ENCODE data around the gene DAZAP2.
"Not testable (repeated sequence)": the region's sequence is repeated elsewhere in the genome, so short reads cannot be mapped to it uniquely, and the experiment has no call there.

DAZAP2 gene

GRCh38 chr12:51247523-51248206 is 9.0 kb downstream of the DAZAP2 start:
- TF ChIP-seq GATA1 (IDR thresholded peaks at IDR 0.05; ENCODE audit: low read depth, low read length) (no peak), POLR2A (IDR thresholded peaks at IDR 0.05; ENCODE audit: low read length) (no peak)
- DNase-seq: no peak

DNA sequence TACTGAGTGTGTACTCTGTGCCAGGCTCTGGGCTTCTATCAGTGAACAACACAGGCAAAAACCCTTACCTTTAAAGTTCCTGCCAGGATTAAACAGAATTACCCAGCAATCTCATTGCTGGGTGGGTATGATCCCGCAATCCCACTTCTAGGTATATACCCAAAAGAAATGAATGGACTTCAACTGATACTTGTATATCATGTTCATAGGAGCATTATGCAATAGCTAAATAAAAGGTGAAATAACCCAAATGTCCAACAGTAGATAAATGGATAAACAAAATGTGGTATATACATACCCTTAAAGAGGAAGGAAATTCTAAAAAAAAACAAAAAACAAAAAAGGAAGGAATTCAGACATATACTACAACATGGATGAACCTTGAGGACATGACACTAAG is 14.7 kb downstream of the DAZAP2 start:
- TF ChIP-seq POLR2A (IDR thresholded peaks at IDR 0.05; ENCODE audit: low read length) (no peak), GATA1 (IDR thresholded peaks at IDR 0.05; ENCODE audit: low read depth, low read length) (no peak)

DNA sequence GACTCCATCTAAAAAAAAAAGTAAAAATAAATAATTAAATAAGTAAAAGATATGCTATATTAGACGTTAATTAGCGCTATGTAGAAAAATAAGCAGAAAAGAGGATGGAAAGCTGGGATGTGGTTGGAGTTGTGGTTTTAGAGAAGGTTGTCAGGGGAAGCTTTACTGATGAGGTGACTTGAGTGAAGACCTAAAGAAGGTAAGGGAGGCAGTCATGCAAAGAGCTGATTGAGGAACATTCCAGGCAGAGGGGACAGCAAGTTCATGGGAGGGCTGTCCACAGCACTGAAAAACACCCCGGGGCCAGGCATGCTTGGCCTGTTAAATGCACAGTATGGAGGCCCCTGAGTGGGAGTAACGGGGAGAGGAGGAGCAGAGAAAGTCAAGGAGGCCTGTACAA is 15.9 kb downstream of the DAZAP2 start:
- no peak for DNase-seq
- TF ChIP-seq GATA1 (IDR thresholded peaks at IDR 0.05; ENCODE audit: low read depth, low read length) (no peak), POLR2A (IDR thresholded peaks at IDR 0.05; ENCODE audit: low read length) (no peak)

More for the DNA sequence above, 14.7 kb downstream of the DAZAP2 start:
- no peak for DNase-seq

- not testable (repeated sequence) for DNase-seq
Measured at GRCh38 chr12:51259600-51259999, 21.0 kb downstream of the DAZAP2 start.

GRCh38 chr12:51262758-51263177 is 24.1 kb downstream of the DAZAP2 start:
- TF ChIP-seq POLR2A (IDR thresholded peaks at IDR 0.05; ENCODE audit: low read length) (no peak), GATA1 (IDR thresholded peaks at IDR 0.05; ENCODE audit: low read depth, low read length) (no peak)
- no peak for DNase-seq

DNA sequence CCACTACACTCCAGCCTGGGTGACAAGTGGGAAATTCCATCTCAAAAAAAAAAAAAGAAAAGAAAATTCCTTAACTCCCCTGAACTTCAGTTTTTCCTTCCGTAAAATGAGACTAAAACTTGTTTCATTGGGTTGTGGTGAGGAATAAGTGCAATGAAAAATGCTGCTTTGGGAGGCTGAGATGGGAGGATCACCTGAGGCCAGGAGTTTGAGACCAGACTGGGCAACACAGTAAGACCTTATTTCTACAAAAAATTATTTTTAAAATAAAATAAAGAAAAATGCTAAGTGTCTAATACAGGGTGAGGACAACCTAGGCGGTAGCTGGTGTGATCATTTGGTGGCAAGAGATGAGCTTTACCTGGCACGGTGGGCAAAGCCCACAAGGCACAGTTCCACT is 24.7 kb downstream of the DAZAP2 start:
- no peak for DNase-seq
- TF ChIP-seq GATA1 (IDR thresholded peaks at IDR 0.05; ENCODE audit: low read depth, low read length) (no peak), POLR2A (IDR thresholded peaks at IDR 0.05; ENCODE audit: low read length) (no peak)

- no peak for DNase-seq
Measured at GRCh38 chr12:51264297-51264696, 25.7 kb downstream of the DAZAP2 start.

GRCh38 chr12:51265024-51265423 is 26.4 kb downstream of the DAZAP2 start:
- DNase-seq: no peak
- TF ChIP-seq POLR2A (IDR thresholded peaks at IDR 0.05; ENCODE audit: low read length) (no peak), GATA1 (IDR thresholded peaks at IDR 0.05; ENCODE audit: low read depth, low read length) (no peak)

More at GRCh38 chr12:51264297-51264696, 25.7 kb downstream of the DAZAP2 start:
- TF ChIP-seq POLR2A (IDR thresholded peaks at IDR 0.05; ENCODE audit: low read length) (no peak), GATA1 (IDR thresholded peaks at IDR 0.05; ENCODE audit: low read depth, low read length) (no peak)

DNA sequence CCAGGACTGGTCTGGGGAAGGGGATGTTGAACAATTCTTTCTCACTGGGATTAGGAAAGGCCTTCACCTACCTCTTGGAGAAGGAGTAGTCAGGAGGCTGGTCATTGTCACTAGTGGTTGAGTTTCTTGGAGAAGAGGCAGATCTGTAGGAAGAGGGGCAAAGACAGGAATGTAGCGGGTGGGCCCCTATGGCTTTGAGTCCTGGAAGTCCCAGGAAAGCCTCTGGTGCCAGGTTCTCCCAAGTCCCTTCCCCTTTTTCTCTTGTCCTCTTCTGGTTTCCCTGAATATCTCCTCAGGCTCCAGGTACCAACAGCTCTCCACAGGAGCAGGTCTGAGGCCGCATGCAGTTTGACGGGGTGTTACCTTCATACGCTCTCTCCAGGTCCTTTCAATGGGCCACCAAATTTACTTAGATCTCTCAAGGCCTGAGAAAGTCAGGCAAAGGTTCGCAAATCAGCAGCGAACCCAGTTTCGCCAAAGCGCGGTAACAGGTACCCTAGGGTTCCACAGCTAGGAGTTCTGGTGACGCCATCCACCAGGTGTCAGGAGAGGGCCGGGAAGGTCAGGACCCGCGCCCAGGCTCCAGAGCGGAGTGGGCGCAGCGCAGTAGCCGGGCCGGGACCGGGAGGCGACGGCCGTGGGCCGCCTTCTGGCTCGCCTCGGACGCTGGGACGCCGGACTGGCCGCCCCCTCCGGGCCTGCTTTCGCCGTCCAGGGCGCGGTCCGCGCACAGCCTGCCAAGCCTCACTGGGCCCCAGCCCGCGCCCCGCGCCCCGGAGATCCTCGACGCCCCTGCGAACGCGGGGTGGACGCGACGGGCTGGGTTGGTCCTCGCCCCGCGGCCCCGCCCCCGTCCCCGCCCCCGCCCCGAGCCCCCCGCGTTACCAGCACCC is 30.8 kb downstream of the DAZAP2 start:
- peak; percentile 44 to 69 for DNase-seq
- TF ChIP-seq POLR2A (IDR thresholded peaks at IDR 0.05; ENCODE audit: low read length) (no peak), GATA1 (IDR thresholded peaks at IDR 0.05; ENCODE audit: low read depth, low read length) (no peak)

DNA sequence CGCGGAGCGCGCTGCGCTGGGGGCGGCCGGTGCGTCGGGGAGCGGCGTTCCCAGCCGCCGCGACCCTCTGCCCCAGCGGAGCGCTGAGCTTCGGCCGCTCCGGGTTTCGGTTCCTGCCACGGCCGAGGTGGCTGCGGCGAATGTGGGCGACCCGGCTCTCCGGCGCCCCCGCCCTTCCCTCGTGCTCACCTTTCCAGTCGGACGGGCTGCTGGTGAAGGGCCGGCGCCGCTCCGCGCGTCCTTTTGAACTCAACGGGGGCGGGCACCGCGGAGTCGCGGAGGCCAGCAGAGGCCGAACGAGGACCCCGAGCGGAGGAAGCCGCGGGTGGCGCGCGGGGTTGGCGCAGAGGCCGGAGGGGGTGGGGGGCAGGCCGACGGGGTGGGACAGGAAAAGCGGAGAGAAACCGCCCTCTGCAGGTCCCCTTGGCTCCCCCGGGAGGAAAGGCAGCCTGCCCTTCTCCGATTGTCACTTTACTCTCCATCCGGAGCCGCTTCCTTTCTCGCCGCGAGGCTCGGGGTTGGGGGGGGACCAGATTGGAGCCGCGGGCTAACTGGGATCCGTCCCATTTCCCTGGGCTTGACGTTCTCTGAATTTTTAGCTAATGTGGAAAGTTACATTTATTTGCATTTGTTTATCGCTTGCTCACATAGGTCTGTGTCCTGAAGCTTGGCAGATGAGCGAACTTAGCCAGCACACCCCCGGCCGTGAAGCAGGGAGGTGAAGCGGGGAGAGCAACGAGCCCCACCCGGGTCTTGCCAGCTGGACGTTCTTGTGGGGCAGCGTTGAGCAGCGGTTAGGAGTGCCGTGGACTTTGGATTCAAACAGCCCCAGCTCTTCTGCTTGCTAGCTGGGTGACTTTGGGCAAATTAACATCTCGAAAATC is 31.7 kb downstream of the DAZAP2 start, which contains the start of gene SMAGP:
Gene SMAGP (minus strand): TSS at position 349 of the 884 bp plus-strand sequence. CDS start 1,137 bp downstream, outside the sequence.
- no peak for TF ChIP-seq POLR2A (IDR thresholded peaks at IDR 0.05; ENCODE audit: low read length)
- peak; percentile 40 to 41 for DNase-seq

DNA sequence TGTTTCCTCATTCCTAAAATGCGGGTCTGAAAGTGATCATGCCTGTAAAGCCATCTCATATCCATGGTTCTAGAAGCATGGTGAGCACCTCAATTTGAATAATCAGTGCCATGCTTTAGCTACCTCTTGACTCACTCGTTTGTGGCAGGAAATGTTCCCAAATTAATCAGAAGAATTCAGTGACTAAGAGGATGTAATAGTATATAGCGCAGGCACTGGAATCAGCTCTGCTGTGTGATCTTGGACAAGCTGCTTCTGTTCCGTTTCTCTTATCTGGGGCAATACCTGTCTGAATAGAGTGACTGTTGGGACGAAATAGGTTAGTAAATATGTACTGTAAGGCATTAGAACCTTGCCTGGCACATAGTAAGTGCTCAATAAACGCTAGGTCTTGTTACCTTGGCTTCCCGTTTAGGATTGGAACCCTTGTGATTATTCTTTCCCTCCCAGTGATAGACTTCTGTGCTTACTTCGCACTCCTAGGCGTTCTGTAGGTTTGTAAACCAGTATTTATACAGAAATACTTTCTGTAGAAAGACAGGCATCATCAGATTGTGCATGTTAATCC is 32.4 kb downstream of the DAZAP2 start:
- DNase-seq: no peak
- TF ChIP-seq POLR2A (IDR thresholded peaks at IDR 0.05; ENCODE audit: low read length) (no peak), GATA1 (IDR thresholded peaks at IDR 0.05; ENCODE audit: low read depth, low read length) (no peak)

DNA sequence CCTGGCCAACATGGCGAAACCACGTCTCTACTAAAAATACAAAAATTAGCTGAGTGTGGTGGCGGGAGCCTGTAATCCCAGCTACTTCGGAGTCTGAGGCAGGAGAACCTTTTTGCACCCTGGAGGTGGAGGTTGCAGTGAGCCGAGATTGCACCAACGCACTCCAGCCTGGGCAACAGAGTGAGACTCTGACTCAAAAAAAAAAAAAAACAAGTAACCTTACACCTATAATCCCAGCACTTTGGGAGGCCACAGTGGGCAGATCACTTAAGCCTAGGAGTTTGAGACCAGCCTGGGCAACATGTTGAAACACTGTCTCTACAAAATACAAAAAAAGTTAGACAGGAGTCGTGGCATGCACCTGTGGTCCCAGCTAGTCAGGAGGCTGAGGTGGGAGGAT is 34.2 kb downstream of the DAZAP2 start:
- not testable (repeated sequence) for DNase-seq

DNA sequence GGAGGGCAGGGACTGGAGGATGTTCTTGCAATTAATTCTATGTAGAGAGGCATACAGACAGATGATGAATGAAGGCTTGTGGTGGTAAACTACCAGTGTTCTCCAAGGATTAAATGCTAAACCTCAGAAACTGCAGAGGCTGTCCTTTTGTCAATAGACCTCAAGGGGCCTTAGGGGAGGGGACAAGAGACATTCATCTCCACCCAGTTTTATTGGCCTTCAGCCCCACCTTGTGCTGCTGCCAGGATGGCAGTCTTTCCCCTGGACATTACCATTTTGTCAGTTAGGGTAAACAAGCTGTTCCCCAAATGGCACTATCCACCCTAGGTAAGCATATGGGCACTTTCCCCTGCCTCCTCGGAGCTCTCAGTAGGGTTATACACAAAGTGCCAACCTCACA is 36.5 kb downstream of the DAZAP2 start:
- no peak for DNase-seq
- no peak for TF ChIP-seq GATA1 (IDR thresholded peaks at IDR 0.05; ENCODE audit: low read depth, low read length)
- TF ChIP-seq POLR2A (IDR thresholded peaks at IDR 0.05; ENCODE audit: low read length): no peak

All from erythroblast (primary cell).